ENCODE measurements around the gene ZNG1C. TPM values are rescaled to one million over a fixed set of nuclear protein-coding genes. Genes with fewer than 3 reads are reported as not detected.
"Not testable (repeated sequence)": the region's sequence is repeated elsewhere in the genome, so short reads cannot be mapped to it uniquely, and the experiment has no call there.

The ZNG1C gene
- total RNA-seq (2014; rRNA removed; shearing (Covaris generic)) = 50.9 and 54.8 TPM in 2 replicates
- 85.1 and 108 TPM in 2 replicates for polyA plus RNA-seq (2014; cell fraction: nucleus; rRNA removed)

GRCh38 chr9:68241683-68242082 is at the start of gene ZNG1C:
Gene ZNG1C (plus strand): TSS chr9:68241983. CDS start chr9:68242032, 49 bp downstream.
- DNase-seq (ENCODE audit: extremely low read depth, low read depth) = not testable (repeated sequence)

GRCh38 chr9:68242437-68242836 is 654 bp downstream of the ZNG1C start:
- DNase-seq (ENCODE audit: extremely low read depth, low read depth) = not testable (repeated sequence)

- DNase-seq (ENCODE audit: extremely low read depth, low read depth) = not testable (repeated sequence)
Measured at GRCh38 chr9:68281041-68281440, 39.3 kb downstream of the ZNG1C start.

GRCh38 chr9:68302567-68302966 is 60.8 kb downstream of the ZNG1C start, which contains the start of gene FOXD4L3:
Gene FOXD4L3 (plus strand): TSS chr9:68302867. CDS start chr9:68302952, 85 bp downstream.
- DNase-seq (ENCODE audit: extremely low read depth, low read depth) = not testable (repeated sequence)

- not testable (repeated sequence) for DNase-seq (ENCODE audit: extremely low read depth, low read depth)
Measured at GRCh38 chr9:68303771-68304170, 62.0 kb downstream of the ZNG1C start.

GRCh38 chr9:68304212-68304611 is 62.4 kb downstream of the ZNG1C start:
- DNase-seq (ENCODE audit: extremely low read depth, low read depth) = not testable (repeated sequence)

- not testable (repeated sequence) for DNase-seq (ENCODE audit: extremely low read depth, low read depth)
Measured at GRCh38 chr9:68304777-68305176, 63.0 kb downstream of the ZNG1C start.

- not testable (repeated sequence) for DNase-seq (ENCODE audit: extremely low read depth, low read depth)
Measured at GRCh38 chr9:68305680-68306285, 64.0 kb downstream of the ZNG1C start.

GRCh38 chr9:68306391-68306964 is 64.7 kb downstream of the ZNG1C start:
- DNase-seq (ENCODE audit: extremely low read depth, low read depth) = not testable (repeated sequence)

- not testable (repeated sequence) for DNase-seq (ENCODE audit: extremely low read depth, low read depth)
Measured at GRCh38 chr9:68307127-68307526, 65.3 kb downstream of the ZNG1C start.

- DNase-seq (ENCODE audit: extremely low read depth, low read depth) = not testable (repeated sequence)
Measured at GRCh38 chr9:68307654-68308053, 65.9 kb downstream of the ZNG1C start.

- not testable (repeated sequence) for DNase-seq (ENCODE audit: extremely low read depth, low read depth)
Measured at GRCh38 chr9:68311208-68311607, 69.4 kb downstream of the ZNG1C start.

GRCh38 chr9:68318209-68318608 is 76.4 kb downstream of the ZNG1C start:
- not testable (repeated sequence) for DNase-seq (ENCODE audit: extremely low read depth, low read depth)

GRCh38 chr9:68323749-68324148 is 82.0 kb downstream of the ZNG1C start:
- not testable (repeated sequence) for DNase-seq (ENCODE audit: extremely low read depth, low read depth)

GRCh38 chr9:68324518-68324917 is 82.7 kb downstream of the ZNG1C start:
- DNase-seq (ENCODE audit: extremely low read depth, low read depth) = not testable (repeated sequence)

GRCh38 chr9:68329106-68329505 is 87.3 kb downstream of the ZNG1C start:
- not testable (repeated sequence) for DNase-seq (ENCODE audit: extremely low read depth, low read depth)

GRCh38 chr9:68330531-68331173 is 88.9 kb downstream of the ZNG1C start:
- DNase-seq (ENCODE audit: extremely low read depth, low read depth) = not testable (repeated sequence)

- not testable (repeated sequence) for DNase-seq (ENCODE audit: extremely low read depth, low read depth)
Measured at GRCh38 chr9:68332122-68332521, 90.3 kb downstream of the ZNG1C start.

GRCh38 chr9:68335935-68336334 is 94.2 kb downstream of the ZNG1C start:
- DNase-seq (ENCODE audit: extremely low read depth, low read depth) = not testable (repeated sequence)

- not testable (repeated sequence) for DNase-seq (ENCODE audit: extremely low read depth, low read depth)
Measured at GRCh38 chr9:68336639-68337339, 95.0 kb downstream of the ZNG1C start.

GRCh38 chr9:68338000-68338399 is 96.2 kb downstream of the ZNG1C start:
- not testable (repeated sequence) for DNase-seq (ENCODE audit: extremely low read depth, low read depth)

Measured in NCI-H460 (cell line).